Activated naive CD4-positive, alpha-beta T cell treated with anti-CD3 and anti-CD28 coated beads for 36 hours (primary cell): Measurements from ENCODE around the gene C19orf33. TPM values are rescaled to one million over a fixed set of nuclear protein-coding genes. Genes with fewer than 3 reads are reported as not detected.

Experiments
- CTCF ChIA-PET: fragments of 350-600 bp; sonication (Branson Sonifier 250); formaldehyde crosslinking; loops from one replicate; lab custom pipeline; 2021; ENCODE audit warnings: antibody characterized with exemption; lab: Charles Lee
- DNase-seq: peaks from one replicate; pipeline ENCODE4 v3.0.0-alpha.2; 2020
- H3K27ac Mint-ChIP-seq: one replicate; pipeline ENCODE4 v1.8.0; 2021; ENCODE audit warnings: mild to moderate bottlenecking, mixed read lengths
- H3K27me3 Mint-ChIP-seq: one replicate; pipeline ENCODE4 v1.8.0; 2021; ENCODE audit warnings: low read depth, mixed read lengths
- H3K36me3 Mint-ChIP-seq: one replicate; pipeline ENCODE4 v1.8.0; 2021; ENCODE audit warnings: low read depth, mixed read lengths
- H3K4me1 Mint-ChIP-seq: one replicate; pipeline ENCODE4 v1.8.0; 2021; ENCODE audit warnings: low read depth, mixed read lengths
- H3K4me3 Mint-ChIP-seq: one replicate; pipeline ENCODE4 v1.8.0; 2021; ENCODE audit warnings: mild to moderate bottlenecking, moderate library complexity, mixed read lengths
- H3K9me3 Mint-ChIP-seq: one replicate; pipeline ENCODE4 v1.8.0; 2021; ENCODE audit warnings: mixed read lengths
- intact Hi-C: fragments of 100-400 bp; cut with micrococcal nuclease; formaldehyde crosslinking; loops from one replicate; pipeline ENCODE4 v1.15.1; 2023
- total RNA-seq, 2 experiments: library from RNA; stranded (reverse); gene quantifications; one replicate each; pipeline ENCODE4 v1.2.3, GENCODE V29; 2021

C19orf33 gene
- total RNA-seq, 2 experiments from 2014 or later: not detected

GRCh38 chr19:38304866-38305429, 897 bp downstream of the C19orf33 start:
- intact Hi-C loops: no loop called here
- DNase-seq: no peak
- H3K4me1 Mint-ChIP-seq: no peaks in the 10 kb centered on the region
- H3K4me3 Mint-ChIP-seq: no peak overlapping the region
- H3K27ac Mint-ChIP-seq: no peak overlapping the region
- no peaks in the 10 kb centered on the region for H3K27me3 Mint-ChIP-seq
- CTCF ChIA-PET: no interaction called here
- H3K9me3 Mint-ChIP-seq: no peaks in the 10 kb centered on the region
- peaks cover 4% of the 10 kb centered on the region for H3K36me3 Mint-ChIP-seq

- Mint-ChIP-seq H3K27me3 (no peaks in the 10 kb centered on the region), H3K27ac (no peak overlapping the region), H3K4me1 (no peaks in the 10 kb centered on the region), H3K4me3 (no peak overlapping the region), H3K9me3 (no peaks in the 10 kb centered on the region), H3K36me3 (peaks cover 6% of the 10 kb centered on the region)
- no peak for DNase-seq
- intact Hi-C loops: no loop called here
- CTCF ChIA-PET: interaction anchor here (0.6 kb wide), 1 partner anchor 68 kb away, joined by 3 read pairs; the partner anchor contains the start of gene PSMD8
Observed at GRCh38 chr19:38306236-38306635, 2.2 kb downstream of the C19orf33 start.

GRCh38 chr19:38307076-38307475, 3.0 kb downstream of the C19orf33 start:
- CTCF ChIA-PET: interaction anchor here (0.7 kb wide), 1 partner anchor 33 kb away, joined by 4 read pairs; no protein-coding TSS in a partner anchor
- peaks cover 6% of the 10 kb centered on the region for H3K36me3 Mint-ChIP-seq
- no peaks in the 10 kb centered on the region for H3K27me3 Mint-ChIP-seq
- no peaks in the 10 kb centered on the region for H3K4me1 Mint-ChIP-seq
- H3K4me3 Mint-ChIP-seq: no peak overlapping the region
- H3K9me3 Mint-ChIP-seq: no peaks in the 10 kb centered on the region
- H3K27ac Mint-ChIP-seq: no peak overlapping the region
- no peak for DNase-seq
- intact Hi-C loops: no loop called here

- CTCF ChIA-PET: no interaction called here
- Mint-ChIP-seq H3K4me1 (peaks cover 3% of the 10 kb centered on the region), H3K27me3 (no peaks in the 10 kb centered on the region), H3K36me3 (peaks cover 6% of the 10 kb centered on the region), H3K27ac (no peak overlapping the region), H3K4me3 (no peak overlapping the region), H3K9me3 (no peaks in the 10 kb centered on the region)
- intact Hi-C loops: no loop called here
- no peak for DNase-seq
Observed at GRCh38 chr19:38307597-38307996, 3.5 kb downstream of the C19orf33 start.

GRCh38 chr19:38308006-38308766, 4.1 kb downstream of the C19orf33 start:
- Mint-ChIP-seq H3K9me3 (no peaks in the 10 kb centered on the region), H3K27me3 (no peaks in the 10 kb centered on the region), H3K4me1 (peaks cover 6% of the 10 kb centered on the region), H3K27ac (no peak overlapping the region), H3K36me3 (peaks cover 6% of the 10 kb centered on the region), H3K4me3 (no peak overlapping the region)
- no peak for DNase-seq
- intact Hi-C loops: no loop called here
- CTCF ChIA-PET: no interaction called here

GRCh38 chr19:38308926-38309614, 5.0 kb downstream of the C19orf33 start:
- Mint-ChIP-seq H3K27ac (no peak overlapping the region), H3K27me3 (no peaks in the 10 kb centered on the region), H3K4me3 (no peak overlapping the region), H3K4me1 (peaks cover 10% of the 10 kb centered on the region), H3K36me3 (peaks cover 6% of the 10 kb centered on the region), H3K9me3 (no peaks in the 10 kb centered on the region)
- CTCF ChIA-PET: interaction anchor here (0.5 kb wide), 1 partner anchor 20 kb away, joined by 3 read pairs; no protein-coding TSS in a partner anchor
- DNase-seq: no peak
- intact Hi-C loops: no loop called here

- Mint-ChIP-seq H3K27me3 (no peaks in the 10 kb centered on the region), H3K9me3 (no peaks in the 10 kb centered on the region), H3K4me1 (peaks cover 12% of the 10 kb centered on the region), H3K36me3 (peaks cover 6% of the 10 kb centered on the region), H3K27ac (no peak overlapping the region), H3K4me3 (no peak overlapping the region)
- intact Hi-C loops: loop anchor here (10.0 kb wide), 2 partner anchors 525 to 995 kb away; partner anchors contain the start of gene ECH1
- DNase-seq: no peak
- CTCF ChIA-PET: interaction anchor here (0.8 to 2.9 kb wide), 2 partner anchors 11 to 66 kb away, joined by 3 to 10 read pairs; no protein-coding TSS in a partner anchor
Observed at GRCh38 chr19:38309615-38310278, 5.7 kb downstream of the C19orf33 start.

GRCh38 chr19:38310279-38310670, 6.2 kb downstream of the C19orf33 start:
- Mint-ChIP-seq H3K4me1 (peaks cover 16% of the 10 kb centered on the region), H3K9me3 (no peaks in the 10 kb centered on the region), H3K27me3 (no peaks in the 10 kb centered on the region), H3K4me3 (no peak overlapping the region), H3K27ac (no peak overlapping the region), H3K36me3 (peaks cover 6% of the 10 kb centered on the region)
- no peak for DNase-seq
- CTCF ChIA-PET: interaction anchor here (0.8 to 2.9 kb wide), 2 partner anchors 10 to 66 kb away, joined by 3 to 10 read pairs; no protein-coding TSS in a partner anchor
- intact Hi-C loops: loop anchor here (10.0 kb wide), 2 partner anchors 525 to 995 kb away; partner anchors contain the start of gene ECH1

- intact Hi-C loops: loop anchor here (10.0 kb wide), 2 partner anchors 524 to 996 kb away; partner anchors contain the start of gene ECH1
- no peak for DNase-seq
- CTCF ChIA-PET: interaction anchor here (2.9 kb wide), 1 partner anchor 67 kb away, joined by 10 read pairs; no protein-coding TSS in a partner anchor
- no peaks in the 10 kb centered on the region for H3K9me3 Mint-ChIP-seq
- H3K4me3 Mint-ChIP-seq: no peak overlapping the region
- no peak overlapping the region for H3K27ac Mint-ChIP-seq
- no peaks in the 10 kb centered on the region for H3K27me3 Mint-ChIP-seq
- H3K36me3 Mint-ChIP-seq: peaks cover 6% of the 10 kb centered on the region
- peaks cover 16% of the 10 kb centered on the region for H3K4me1 Mint-ChIP-seq
Observed at GRCh38 chr19:38310986-38311385, 6.9 kb downstream of the C19orf33 start.

GRCh38 chr19:38315657-38316476, 11.8 kb downstream of the C19orf33 start, which contains the start of gene YIF1B:
TSS of gene YIF1B (minus strand) at chr19:38315947. CDS start at chr19:38315917, 30 bp downstream.
- Mint-ChIP-seq H3K27ac (peak within 1 kb of the TSS; percentile 92), H3K36me3 (no peaks in the 10 kb centered on the region), H3K4me3 (peak within 1 kb of the TSS; percentile 89), H3K27me3 (no peaks in the 10 kb centered on the region), H3K9me3 (no peaks in the 10 kb centered on the region), H3K4me1 (peaks cover 50% of the 10 kb centered on the region)
- DNase-seq: peak; percentile 98
- CTCF ChIA-PET: no interaction called here
- intact Hi-C loops: loop anchor here (1.0 to 10.0 kb wide), 9 partner anchors 19 to 1001 kb away; partner anchors contain the start of genes CATSPERG, ECH1, EIF3K and MAP4K1

- H3K9me3 Mint-ChIP-seq: no peaks in the 10 kb centered on the region
- no peaks in the 10 kb centered on the region for H3K27me3 Mint-ChIP-seq
- CTCF ChIA-PET: no interaction called here
- H3K4me3 Mint-ChIP-seq: peak overlapping the region; percentile 89
- no peaks in the 10 kb centered on the region for H3K36me3 Mint-ChIP-seq
- H3K4me1 Mint-ChIP-seq: peaks cover 55% of the 10 kb centered on the region
- intact Hi-C loops: loop anchor here (1.0 to 10.0 kb wide), 9 partner anchors 19 to 1002 kb away; partner anchors contain the start of genes CATSPERG, ECH1, EIF3K and MAP4K1
- no peak for DNase-seq
- H3K27ac Mint-ChIP-seq: peak overlapping the region; percentile 92
Observed at GRCh38 chr19:38316477-38317067, 12.5 kb downstream of the C19orf33 start.
